Measurements from ENCODE around the gene KRTAP4-4.
"Not testable (repeated sequence)": the region's sequence is repeated elsewhere in the genome, so short reads cannot be mapped to it uniquely, and the experiment has no call there.

Gene KRTAP4-4

DNA sequence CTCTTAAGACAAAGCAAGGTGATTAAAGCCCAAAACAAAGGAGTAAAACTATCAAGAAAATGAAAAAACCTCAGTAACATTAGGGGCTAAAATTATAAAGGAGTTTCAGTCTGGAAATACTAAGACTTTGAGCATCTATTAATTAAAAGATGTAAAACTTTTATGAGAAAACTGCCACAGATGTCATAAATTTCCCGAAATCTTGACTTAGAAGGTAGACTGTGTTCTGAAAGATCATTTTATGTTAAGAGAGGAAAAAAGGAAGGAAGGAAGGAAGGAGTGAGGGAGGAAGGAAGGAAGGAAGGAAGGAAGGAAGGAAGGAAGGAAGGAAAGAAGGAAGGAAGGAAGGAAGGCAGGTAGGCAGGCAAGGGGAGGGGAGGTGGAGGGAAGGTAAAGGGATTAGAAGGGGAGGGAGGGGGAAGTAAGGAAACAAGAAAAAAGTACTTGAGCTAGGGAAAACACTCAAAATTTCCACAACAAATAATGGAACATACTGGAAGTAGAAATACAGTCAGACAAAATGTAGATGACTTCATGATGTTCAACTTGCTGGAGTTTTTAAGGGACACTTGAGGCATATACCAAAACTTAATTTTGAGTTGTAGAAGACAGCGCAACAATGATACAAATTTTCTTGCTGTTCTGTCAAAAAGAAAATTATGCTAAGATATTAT, 12.9 kb downstream of the KRTAP4-4 start:
- no peak for DNase-seq

DNA sequence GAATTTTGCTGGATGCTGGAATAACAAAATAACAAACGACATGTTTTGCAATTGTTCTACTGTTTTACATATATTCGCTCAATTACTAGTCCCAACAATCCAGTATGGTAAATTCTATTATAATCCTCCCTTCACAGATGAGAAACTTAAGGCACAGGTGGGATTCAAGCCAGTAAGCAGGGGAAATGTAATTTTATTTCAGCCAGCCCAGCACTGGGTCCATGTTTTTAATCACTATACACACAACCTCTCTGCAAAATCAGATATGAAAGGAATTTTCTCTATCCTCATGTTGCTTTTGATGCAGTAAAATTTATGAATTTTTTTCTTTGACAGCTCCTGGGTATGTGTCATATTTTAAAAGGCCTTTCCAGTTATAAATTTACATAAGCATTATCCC, 15.3 kb downstream of the KRTAP4-4 start:
- DNase-seq, result no peak

DNA sequence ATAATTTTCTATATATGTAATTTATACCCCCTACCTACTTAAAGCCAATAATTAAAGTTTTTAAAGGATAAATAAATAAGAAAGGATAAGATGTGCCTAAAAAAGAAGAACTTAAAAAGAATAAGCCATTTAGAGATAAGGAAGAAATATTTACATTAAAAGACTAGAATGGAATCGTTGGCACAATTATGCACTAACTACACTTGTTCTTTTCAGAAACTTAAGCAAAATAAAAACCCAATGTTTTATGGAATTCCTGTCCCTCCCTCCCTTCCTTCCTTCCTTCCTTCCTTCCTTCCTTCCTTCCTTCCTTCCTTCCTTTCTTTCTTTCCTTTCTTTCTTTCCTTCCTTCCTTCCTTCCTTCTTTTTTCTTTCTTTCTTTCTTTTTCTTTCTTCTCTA, 15.7 kb downstream of the KRTAP4-4 start:
- no peak for DNase-seq

DNA sequence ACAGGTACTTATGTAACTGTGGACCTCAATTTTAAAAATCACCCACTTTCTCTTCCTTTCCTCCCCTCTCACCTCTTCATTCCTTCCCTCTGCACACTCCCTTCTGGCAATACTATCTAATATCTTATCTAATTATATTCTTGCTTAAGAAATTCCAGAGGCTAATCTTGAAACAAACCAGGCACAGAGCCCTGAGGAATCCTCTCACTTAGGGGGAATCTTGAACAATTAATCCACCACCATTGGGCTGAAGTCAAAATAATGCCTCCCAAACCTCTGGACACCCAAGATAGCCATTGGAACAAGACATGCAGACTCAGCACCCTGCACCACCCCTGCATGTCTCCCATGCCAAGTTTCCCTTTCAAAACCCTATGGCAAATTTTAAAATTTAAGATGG, 19.2 kb downstream of the KRTAP4-4 start:
- no peak for DNase-seq

DNA sequence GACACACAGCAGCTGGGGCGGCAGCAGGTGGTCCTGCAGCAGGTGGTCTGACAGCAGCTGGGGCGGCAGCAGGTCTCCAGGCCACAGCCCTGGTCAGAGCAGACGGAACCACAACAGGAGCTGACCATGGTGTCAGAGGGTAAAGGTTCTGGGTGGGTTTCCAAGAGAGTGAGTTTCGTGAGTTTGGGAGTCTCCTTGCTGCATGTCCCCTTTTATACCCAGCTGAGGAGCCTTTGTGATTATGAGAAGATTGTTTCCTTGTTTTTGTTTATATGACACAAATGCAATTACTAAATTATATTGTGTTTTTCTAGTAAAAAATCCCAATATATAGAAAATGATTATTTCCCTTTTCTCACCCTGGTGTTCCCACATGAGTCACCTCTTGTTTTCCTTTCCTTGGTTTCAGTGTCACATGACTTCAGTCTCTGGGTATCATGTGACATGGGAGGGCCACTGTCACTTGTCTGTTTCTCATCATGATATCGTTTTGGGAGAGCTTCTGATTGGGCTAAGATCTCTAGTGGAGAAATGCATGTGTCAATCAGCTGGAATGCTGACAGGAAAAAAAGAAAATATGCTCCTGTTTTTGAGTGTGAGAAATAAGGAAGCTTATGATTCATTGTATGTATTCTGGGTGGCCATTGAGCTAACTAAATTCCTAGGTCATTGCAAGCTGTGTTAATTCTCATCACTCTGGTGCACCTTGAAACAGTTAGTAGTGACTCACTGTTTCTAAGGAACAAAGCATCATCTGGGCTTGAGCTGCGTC, 20.0 kb downstream of the KRTAP4-4 start, which contains the start of gene KRTAP4-6:
KRTAP4-6 (minus strand) TSS at position 185 of the 772 bp plus-strand sequence; CDS start at position 128, 57 bp downstream.
- no peak for DNase-seq

GRCh38 chr17:41139865-41140264, 20.7 kb downstream of the KRTAP4-4 start:
- not testable (repeated sequence) for DNase-seq

DNA sequence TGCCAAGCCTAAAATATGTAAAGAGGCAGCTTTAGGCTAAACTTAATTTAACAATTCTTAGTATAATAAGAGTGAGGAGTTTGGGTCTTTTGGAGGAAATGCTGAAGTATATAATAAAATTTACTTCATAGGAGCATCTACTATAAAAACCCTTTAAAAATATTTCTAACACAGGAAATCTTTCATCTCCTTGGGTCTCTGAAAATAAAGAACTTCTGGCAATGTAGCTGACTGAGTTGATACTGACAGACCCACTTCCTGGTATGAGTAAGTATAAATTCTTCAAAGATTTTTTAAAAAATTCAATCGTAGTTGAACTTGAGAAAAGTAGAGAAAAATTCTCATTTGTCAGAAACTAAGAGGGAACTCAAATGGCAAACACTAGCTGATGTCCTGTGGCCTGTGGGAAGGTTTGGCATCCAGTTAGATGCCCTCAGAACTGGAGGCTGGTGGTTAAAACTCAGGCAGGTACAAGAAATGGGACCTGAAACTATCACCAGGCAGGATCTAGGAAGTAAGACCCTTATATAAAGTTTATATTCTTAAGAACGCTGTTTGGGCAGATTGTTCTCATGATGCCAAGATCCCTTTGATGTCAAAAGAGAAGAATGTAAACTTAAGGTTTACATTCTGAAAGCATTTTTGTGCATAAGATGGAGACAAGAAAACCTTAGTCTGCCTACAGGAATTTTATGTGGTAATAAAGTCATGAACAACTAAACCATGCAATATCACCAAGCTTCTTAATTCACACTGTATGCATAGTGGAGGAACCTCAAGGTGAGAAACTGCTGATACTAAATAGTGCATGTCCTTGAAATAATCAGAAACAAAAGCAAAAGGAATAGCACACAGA, 26.4 kb downstream of the KRTAP4-4 start:
- no peak for DNase-seq

DNA sequence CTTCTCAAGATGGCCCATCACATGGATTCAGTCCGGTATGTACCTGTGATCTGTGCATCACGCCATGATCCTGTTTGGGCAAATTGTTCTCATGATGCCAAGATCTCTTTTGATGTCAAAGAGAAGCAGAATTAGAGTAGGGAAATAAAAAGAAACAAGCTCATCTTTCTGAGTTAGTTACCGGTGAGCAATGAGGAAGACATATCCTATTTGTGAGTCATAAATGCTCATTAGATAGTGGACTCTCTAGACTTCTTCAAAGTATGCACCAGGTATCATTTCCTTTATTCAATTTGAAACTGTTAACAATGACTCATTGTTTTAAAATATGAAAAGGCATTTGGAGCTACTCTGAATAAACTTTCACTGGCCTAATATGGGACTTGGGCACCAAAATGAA, 28.6 kb downstream of the KRTAP4-4 start:
- DNase-seq, result no peak

DNA sequence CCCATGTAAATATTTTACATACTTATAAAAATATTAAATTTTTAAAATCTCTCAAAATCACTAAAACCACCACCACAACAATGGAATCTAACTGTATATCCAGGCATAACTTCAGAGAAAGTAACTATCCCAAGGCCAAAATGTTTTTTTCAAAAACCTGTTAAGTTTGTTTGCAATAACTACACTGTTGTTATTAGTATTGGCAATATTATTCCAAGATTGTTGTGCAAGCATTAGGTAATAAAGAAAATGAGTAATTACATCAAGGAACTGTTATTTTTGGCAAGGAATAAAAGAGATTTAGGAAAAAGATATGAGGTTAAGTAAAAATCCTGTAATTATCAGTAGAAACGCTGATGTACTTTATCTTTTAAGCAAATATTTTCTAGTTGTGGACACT, 33.2 kb downstream of the KRTAP4-4 start:
- DNase-seq, result no peak

DNA sequence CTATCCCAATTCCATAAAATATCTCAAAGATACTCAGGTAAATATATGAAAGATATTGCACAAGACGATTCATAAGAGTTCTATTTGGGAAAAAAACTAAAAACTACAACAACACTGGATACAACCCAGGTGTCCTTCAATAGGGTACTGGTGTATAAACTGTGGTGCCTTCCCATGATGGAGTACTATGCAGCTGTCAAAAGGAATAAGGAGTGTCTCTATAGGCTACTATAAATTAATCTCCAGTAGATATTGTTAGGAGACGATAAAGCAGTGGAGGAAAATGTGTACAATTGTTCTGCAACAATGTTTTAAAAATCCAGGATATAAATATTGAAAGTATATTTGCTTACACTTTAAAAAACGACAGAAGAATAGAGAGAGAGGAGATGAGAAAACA, 34.1 kb downstream of the KRTAP4-4 start:
- no peak for DNase-seq

DNA sequence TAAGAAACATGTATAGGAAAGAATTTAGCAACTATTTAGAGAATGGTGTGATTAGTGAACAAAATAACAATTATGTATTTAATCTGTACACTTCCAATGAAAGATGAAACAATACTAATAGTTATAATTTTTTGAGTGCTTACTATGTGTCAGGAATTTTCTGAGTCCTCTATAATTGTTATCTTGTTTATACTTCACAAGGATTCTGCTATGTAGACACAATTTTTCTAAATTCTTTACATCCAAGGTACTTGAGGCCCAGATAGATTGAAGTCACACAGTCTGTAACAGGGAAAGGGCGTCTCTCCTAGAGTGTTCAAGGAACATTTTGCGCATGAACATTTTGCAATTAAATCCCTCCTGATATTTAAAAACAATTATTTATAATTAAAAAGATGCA, 35.5 kb downstream of the KRTAP4-4 start:
- DNase-seq, result no peak

- not testable (repeated sequence) for DNase-seq
These were observed 36.6 kb downstream of the KRTAP4-4 start, which contains the start of gene KRTAP4-12 for GRCh38 chr17:41123991-41124371. Gene KRTAP4-12, minus strand, starts transcription at chr17:41124182. Its CDS starts 60 bp downstream, at chr17:41124122.

DNA sequence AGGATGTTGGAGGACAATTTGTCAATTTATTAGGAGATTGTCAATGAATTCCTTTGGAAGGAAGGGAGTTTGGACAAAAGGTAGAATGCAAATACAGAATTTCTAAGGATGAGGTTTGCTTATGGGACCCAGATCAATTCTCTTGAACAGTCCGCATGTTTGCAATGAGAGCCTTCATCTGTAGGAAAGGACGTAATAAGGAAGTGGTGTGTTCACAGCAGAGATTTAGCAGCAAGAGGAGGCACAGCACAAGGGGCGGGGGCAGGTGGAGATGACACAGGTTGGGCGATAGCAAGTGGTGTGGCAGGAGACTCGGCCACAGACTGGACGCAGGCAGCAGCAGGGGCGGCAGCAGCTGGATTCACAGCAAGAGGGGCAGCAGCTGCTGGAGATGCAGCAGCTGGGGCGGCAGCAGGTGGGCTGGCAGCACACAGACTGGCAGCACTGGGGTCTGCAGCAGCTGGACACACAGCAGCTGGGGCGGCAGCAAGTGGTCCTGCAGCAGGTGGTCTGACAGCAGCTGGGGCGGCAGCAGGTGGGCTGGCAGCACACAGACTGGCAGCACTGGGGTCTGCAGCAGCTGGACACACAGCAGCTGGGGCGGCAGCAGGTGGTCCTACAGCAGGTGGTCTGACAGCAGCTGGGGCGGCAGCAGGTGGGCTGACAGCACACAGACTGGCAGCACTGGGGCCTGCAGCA, 37.1 kb downstream of the KRTAP4-4 start:
- not testable (repeated sequence) for DNase-seq

DNA sequence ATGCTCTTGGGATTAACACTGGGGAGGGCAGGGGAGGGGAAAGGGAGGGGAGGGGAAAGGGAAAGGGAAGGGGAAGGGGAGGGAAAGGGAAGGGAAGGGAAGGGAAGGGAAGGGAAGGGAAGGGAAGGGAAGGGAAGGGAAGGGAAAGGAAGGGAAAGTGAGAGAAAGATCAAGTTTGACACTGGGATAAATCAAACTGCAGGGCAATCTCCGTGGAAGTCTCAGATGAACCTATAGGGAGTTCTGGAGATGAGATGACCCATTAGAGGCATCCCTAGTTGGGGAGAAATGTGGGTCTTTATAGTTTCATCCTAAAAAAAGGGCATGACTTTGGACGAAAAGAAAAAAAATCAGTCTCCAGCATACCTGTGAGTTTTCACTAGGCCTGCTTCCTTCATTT, 38.8 kb downstream of the KRTAP4-4 start:
- DNase-seq, result no peak

DNA sequence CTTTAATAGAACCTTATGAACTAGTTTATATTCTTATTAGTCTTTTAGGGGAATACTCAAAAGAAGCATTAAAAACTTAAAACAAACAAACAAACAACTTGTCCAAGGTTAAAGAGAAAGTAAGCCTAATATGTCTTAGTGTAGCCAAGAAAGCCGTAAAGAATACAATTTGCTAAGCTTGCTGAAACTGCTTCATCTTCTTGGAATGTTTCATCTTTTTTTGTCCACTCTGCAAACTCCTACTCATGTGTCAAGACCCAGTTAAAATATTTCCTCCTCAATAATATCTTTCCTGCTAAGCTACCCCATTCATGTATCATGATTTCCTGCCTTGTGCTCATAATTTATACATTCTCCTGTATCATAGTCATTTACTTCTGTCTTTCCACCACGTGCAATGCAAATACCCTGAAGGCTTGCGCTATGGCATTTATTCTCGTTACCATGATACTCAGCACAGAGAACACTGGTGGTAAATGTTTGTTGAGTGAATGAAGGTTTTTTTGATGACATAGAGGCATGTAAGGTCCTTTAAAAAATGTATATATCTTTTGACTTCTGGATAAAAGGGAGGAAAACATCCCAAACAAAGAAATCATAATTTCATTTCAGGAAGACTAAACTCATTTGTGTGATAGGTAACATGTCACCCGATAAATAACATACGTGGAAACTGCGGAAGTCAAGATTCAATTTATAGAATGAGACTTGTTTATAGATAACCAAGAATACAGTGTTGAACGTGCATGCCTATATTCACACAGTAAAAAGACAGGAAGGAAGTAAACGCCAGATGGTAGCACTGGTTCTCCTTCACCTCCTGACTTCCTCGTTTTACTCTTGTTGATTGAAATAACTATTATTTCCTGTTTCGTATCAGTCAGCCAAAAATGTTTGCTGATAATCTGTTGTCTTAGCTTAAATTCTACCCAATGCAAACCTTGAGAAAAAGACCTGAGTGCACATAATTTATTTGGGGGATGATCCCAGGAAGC, 40.6 kb downstream of the KRTAP4-4 start:
- not testable (repeated sequence) for DNase-seq

- no peak for DNase-seq
These were observed 41.8 kb downstream of the KRTAP4-4 start for GRCh38 chr17:41118721-41119120.

DNA sequence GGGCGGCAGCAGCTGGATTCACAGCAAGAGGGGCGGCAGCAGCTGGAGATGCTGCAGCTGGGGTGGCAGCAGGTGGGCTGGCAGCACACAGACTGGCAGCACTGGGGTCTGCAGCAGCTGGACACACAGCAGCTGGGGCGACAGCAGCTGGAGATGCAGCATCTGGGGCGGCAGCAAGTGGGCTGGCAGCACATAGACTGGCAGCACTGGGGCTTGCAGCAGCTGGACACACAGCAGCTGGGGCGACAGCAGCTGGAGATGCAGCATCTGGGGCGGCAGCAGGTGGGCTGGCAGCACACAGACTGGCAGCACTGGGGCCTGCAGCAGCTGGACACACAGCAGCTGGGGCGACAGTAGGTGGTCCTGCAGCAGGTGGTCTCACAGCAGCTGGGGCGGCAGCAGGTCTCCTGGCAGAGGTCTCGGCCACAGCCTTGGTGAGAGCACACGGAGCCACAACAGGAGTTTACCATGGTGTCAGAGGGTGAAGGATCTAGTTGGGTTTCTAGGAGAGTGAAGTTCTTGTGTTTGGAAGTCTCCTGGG, 42.6 kb downstream of the KRTAP4-4 start, which contains the start of gene KRTAP4-11:
KRTAP4-11 (minus strand) TSS at position 528 of the 541 bp plus-strand sequence; CDS start at position 470, 58 bp downstream.
- not testable (repeated sequence) for DNase-seq

DNA sequence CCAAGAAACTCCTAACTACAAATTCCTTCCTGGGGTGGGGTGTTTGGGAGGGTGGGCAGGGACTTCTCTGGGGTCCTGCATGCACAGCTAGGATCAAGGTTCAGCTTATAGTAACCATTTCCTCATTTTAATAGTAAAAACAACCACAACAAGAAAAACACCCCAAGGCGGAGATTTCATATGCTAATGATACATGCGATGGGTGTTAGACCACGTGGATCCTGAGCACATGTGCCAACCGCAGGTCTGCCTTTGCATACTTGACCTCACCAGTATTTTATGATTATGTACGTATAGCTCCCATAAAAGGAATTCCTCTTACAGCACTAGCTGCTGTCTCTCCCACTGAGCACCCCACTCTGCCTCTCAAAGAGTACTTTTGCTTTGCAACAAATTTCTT, 44.3 kb downstream of the KRTAP4-4 start:
- DNase-seq, result peak; percentile 20

- no peak for DNase-seq
These were observed 49.2 kb downstream of the KRTAP4-4 start for GRCh38 chr17:41111151-41111885.
